ENCODE data around the gene ADRM1. TPM values are rescaled to one million over a fixed set of nuclear protein-coding genes. Genes with fewer than 3 reads are reported as not detected.

Gene ADRM1
- total RNA-seq, 1 experiment from 2014 or later: 160 TPM

DNA sequence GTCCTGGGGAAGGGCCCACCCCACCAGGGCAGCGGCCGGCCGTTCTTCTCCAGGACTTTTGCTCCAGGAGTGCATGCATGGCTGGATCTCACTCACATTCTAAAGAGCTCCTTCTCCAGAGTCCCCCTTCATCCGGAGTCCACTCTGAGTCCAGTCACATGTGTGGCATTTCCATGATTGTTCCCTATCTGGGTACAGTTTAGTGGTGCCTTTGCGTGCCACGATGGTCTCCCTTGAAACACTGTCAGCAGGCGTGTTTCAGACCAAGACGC, 43.6 kb upstream of the ADRM1 start:
- ATAC-seq: no peak
- no peak for DNase-seq (ENCODE audit: low spot score)
- peaks cover under 1% of the 10 kb centered on the region; the same call in 1 of the 2 replicates for H3K9me3 Mint-ChIP-seq
- TF ChIP-seq, protein P1, sequence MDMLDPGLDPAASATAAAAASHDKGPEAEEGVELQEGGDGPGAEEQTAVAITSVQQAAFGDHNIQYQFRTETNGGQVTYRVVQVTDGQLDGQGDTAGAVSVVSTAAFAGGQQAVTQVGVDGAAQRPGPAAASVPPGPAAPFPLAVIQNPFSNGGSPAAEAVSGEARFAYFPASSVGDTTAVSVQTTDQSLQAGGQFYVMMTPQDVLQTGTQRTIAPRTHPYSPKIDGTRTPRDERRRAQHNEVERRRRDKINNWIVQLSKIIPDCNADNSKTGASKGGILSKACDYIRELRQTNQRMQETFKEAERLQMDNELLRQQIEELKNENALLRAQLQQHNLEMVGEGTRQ (CRISPR knock-in tag; IDR thresholded peaks at IDR 0.05): no peak
- TF ChIP-seq, protein P2, sequence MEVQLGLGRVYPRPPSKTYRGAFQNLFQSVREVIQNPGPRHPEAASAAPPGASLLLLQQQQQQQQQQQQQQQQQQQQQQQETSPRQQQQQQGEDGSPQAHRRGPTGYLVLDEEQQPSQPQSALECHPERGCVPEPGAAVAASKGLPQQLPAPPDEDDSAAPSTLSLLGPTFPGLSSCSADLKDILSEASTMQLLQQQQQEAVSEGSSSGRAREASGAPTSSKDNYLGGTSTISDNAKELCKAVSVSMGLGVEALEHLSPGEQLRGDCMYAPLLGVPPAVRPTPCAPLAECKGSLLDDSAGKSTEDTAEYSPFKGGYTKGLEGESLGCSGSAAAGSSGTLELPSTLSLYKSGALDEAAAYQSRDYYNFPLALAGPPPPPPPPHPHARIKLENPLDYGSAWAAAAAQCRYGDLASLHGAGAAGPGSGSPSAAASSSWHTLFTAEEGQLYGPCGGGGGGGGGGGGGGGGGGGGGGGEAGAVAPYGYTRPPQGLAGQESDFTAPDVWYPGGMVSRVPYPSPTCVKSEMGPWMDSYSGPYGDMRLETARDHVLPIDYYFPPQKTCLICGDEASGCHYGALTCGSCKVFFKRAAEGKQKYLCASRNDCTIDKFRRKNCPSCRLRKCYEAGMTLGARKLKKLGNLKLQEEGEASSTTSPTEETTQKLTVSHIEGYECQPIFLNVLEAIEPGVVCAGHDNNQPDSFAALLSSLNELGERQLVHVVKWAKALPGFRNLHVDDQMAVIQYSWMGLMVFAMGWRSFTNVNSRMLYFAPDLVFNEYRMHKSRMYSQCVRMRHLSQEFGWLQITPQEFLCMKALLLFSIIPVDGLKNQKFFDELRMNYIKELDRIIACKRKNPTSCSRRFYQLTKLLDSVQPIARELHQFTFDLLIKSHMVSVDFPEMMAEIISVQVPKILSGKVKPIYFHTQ (CRISPR knock-in tag; IDR thresholded peaks at IDR 0.05): no peak
- TF ChIP-seq IRF2 (CRISPR knock-in tag; IDR thresholded peaks at IDR 0.05; ENCODE audit: borderline replicate concordance, low read depth) (no peak), ZBTB21 (CRISPR knock-in tag; IDR thresholded peaks at IDR 0.05; ENCODE audit: borderline replicate concordance) (no peak), SMAD4 (CRISPR knock-in tag; IDR thresholded peaks at IDR 0.05) (no peak), RELA (CRISPR knock-in tag; IDR thresholded peaks at IDR 0.05; ENCODE audit: borderline replicate concordance) (no peak), ATF1 (CRISPR knock-in tag; IDR thresholded peaks at IDR 0.05) (no peak)
- TF ChIP-seq, protein P3, sequence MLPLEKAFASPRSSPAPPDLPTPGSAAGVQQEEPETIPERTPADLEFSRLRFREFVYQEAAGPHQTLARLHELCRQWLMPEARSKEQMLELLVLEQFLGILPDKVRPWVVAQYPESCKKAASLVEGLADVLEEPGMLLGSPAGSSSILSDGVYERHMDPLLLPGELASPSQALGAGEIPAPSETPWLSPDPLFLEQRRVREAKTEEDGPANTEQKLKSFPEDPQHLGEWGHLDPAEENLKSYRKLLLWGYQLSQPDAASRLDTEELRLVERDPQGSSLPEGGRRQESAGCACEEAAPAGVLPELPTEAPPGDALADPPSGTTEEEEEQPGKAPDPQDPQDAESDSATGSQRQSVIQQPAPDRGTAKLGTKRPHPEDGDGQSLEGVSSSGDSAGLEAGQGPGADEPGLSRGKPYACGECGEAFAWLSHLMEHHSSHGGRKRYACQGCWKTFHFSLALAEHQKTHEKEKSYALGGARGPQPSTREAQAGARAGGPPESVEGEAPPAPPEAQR (CRISPR knock-in tag; IDR thresholded peaks at IDR 0.05): no peak
- no peaks in the 10 kb centered on the region for H3K27me3 Mint-ChIP-seq (ENCODE audit: low read depth)
- H3K36me3 Mint-ChIP-seq: peaks cover 28% of the 10 kb centered on the region
- CTCF ChIA-PET: interaction anchor here (1.0 to 1.5 kb wide), 2 partner anchors 41 to 50 kb away, joined by 4 read pairs; no protein-coding TSS in a partner anchor
- H3K4me1 Mint-ChIP-seq: no peaks in the 10 kb centered on the region
- H3K4me3 Mint-ChIP-seq: no peak overlapping the region
- 0 out of 2 replicates have a peak overlapping the region, but pooled peaks have one; percentile 49 for H3K27ac Mint-ChIP-seq
- POLR2A ChIA-PET: no interaction called here

DNA sequence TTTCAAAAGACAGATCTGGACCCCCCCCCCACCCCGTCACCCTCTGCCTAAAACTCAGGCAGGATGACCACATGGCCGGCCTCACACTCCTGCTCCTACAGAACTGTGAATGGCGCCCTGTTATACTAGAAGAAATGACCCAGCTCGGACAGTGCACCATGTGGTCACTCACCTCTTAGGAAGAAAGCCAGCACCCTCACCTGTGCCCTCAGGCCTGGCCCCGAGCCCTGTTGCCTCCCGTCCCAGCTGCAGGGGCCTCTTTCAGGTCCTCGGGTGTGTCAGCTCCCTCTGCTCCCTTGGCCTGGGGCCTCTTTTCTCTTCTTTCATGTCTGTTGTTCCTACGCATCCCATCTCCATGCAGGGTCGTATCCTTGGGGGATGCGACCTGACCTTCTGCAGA, 40.7 kb upstream of the ADRM1 start:
- POLR2A ChIA-PET: no interaction called here
- peaks cover 52% of the 10 kb centered on the region for H3K36me3 Mint-ChIP-seq
- ATAC-seq (no peak), DNase-seq (ENCODE audit: low spot score) (no peak)
- no peaks in the 10 kb centered on the region for H3K4me1 Mint-ChIP-seq
- TF ChIP-seq ZNF232 (CRISPR knock-in tag; IDR thresholded peaks at IDR 0.05): no peak
- peaks cover 21% of the 10 kb centered on the region for H3K9me3 Mint-ChIP-seq
- 0 out of 2 replicates have a peak overlapping the region, but pooled peaks have one; percentile 9 for H3K27ac Mint-ChIP-seq
- H3K27me3 Mint-ChIP-seq (ENCODE audit: low read depth): no peaks in the 10 kb centered on the region
- H3K4me3 Mint-ChIP-seq: no peak overlapping the region
- CTCF ChIA-PET: no interaction called here

DNA sequence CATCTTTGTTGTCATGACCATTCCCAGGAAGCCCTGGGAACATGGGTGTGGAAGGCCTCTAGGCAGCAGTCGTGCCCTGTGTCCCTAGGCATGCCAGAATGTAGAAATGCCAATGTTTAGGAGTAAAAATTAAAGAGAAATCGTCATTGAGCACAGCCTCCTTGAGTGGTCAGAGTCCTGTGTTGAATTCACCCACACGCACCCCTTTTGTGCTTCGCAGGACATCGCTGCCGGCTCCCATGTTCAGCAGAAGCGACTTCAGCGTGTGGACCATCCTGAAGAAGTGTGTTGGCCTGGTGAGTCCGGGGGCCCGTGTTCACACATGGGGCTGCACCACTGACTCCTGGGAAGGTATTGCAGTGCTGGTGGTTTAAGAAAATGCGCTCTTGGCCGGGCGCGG, 39.4 kb upstream of the ADRM1 start:
- peaks cover 58% of the 10 kb centered on the region for H3K36me3 Mint-ChIP-seq
- ChIA-PET POLR2A (no interaction called here), CTCF (no interaction called here)
- ATAC-seq: no peak
- no peak overlapping the region for H3K4me3 Mint-ChIP-seq
- no peaks in the 10 kb centered on the region for H3K27me3 Mint-ChIP-seq (ENCODE audit: low read depth)
- no peak for TF ChIP-seq HMGA2 (CRISPR knock-in tag; IDR thresholded peaks at IDR 0.05)
- no peak for DNase-seq (ENCODE audit: low spot score)
- H3K4me1 Mint-ChIP-seq: no peaks in the 10 kb centered on the region
- H3K9me3 Mint-ChIP-seq: peaks cover 21% of the 10 kb centered on the region
- H3K27ac Mint-ChIP-seq: no peak overlapping the region

DNA sequence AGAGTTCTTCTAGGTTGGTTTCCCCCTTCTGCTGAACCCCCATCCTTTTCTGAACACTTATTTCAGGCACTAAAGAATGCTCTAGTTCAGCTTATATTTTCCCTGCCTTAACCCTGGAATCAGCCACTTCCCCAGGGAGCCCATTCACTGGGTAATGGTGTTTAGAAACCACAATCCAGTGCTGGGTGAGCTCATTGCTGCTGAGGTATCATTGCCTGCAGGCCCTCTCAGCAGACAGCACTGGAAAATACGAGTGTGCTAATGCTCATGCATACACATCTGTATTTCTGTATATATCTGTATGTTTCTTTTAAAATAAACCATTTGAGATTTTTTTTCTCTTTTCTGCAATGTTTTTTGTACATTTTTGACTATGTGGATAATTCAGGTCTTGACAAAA, 37.4 kb upstream of the ADRM1 start:
- POLR2A ChIA-PET: interaction anchor here (0.6 kb wide), 1 partner anchor 98 kb away, joined by 8 read pairs; no protein-coding TSS in a partner anchor
- peaks cover 3% of the 10 kb centered on the region; the same call in 1 of the 2 replicates for H3K4me1 Mint-ChIP-seq
- H3K9me3 Mint-ChIP-seq: peaks cover 21% of the 10 kb centered on the region
- no peak for DNase-seq (ENCODE audit: low spot score)
- peaks cover 53% of the 10 kb centered on the region for H3K36me3 Mint-ChIP-seq
- CTCF ChIA-PET: no interaction called here
- H3K27ac Mint-ChIP-seq: no peak overlapping the region
- ATAC-seq: no peak
- TF ChIP-seq, protein P3 (CRISPR knock-in tag; IDR thresholded peaks at IDR 0.05): no peak
- TF ChIP-seq GRHL2 (CRISPR knock-in tag; IDR thresholded peaks at IDR 0.05; ENCODE audit: insufficient replicate concordance, severe bottlenecking) (no peak), TP53 (CRISPR knock-in tag; IDR thresholded peaks at IDR 0.05) (no peak), FOXK1 (CRISPR knock-in tag; IDR thresholded peaks at IDR 0.05) (no peak), NR2C2 (CRISPR knock-in tag; IDR thresholded peaks at IDR 0.05) (no peak)
- TF ChIP-seq, protein P4, sequence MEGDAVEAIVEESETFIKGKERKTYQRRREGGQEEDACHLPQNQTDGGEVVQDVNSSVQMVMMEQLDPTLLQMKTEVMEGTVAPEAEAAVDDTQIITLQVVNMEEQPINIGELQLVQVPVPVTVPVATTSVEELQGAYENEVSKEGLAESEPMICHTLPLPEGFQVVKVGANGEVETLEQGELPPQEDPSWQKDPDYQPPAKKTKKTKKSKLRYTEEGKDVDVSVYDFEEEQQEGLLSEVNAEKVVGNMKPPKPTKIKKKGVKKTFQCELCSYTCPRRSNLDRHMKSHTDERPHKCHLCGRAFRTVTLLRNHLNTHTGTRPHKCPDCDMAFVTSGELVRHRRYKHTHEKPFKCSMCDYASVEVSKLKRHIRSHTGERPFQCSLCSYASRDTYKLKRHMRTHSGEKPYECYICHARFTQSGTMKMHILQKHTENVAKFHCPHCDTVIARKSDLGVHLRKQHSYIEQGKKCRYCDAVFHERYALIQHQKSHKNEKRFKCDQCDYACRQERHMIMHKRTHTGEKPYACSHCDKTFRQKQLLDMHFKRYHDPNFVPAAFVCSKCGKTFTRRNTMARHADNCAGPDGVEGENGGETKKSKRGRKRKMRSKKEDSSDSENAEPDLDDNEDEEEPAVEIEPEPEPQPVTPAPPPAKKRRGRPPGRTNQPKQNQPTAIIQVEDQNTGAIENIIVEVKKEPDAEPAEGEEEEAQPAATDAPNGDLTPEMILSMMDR (IDR thresholded peaks at IDR 0.05): no peak
- no peak overlapping the region for H3K4me3 Mint-ChIP-seq
- no peaks in the 10 kb centered on the region for H3K27me3 Mint-ChIP-seq (ENCODE audit: low read depth)
